HG02943 (cell line): Measurements from ENCODE around the gene KIAA1217.
"Not testable (repeated sequence)": the region's sequence is repeated elsewhere in the genome, so short reads cannot be mapped to it uniquely, and the experiment has no call there.

ENCODE experiments used
- ATAC-seq: cut with Tn5 transposase; IDR thresholded peaks from one replicate; pipeline ENCODE4 v1.9.1; 2021; ENCODE audit warnings: mild to moderate bottlenecking, low read depth, moderate library complexity; ENCODE audit not compliant: unreplicated experiment

KIAA1217 gene

DNA sequence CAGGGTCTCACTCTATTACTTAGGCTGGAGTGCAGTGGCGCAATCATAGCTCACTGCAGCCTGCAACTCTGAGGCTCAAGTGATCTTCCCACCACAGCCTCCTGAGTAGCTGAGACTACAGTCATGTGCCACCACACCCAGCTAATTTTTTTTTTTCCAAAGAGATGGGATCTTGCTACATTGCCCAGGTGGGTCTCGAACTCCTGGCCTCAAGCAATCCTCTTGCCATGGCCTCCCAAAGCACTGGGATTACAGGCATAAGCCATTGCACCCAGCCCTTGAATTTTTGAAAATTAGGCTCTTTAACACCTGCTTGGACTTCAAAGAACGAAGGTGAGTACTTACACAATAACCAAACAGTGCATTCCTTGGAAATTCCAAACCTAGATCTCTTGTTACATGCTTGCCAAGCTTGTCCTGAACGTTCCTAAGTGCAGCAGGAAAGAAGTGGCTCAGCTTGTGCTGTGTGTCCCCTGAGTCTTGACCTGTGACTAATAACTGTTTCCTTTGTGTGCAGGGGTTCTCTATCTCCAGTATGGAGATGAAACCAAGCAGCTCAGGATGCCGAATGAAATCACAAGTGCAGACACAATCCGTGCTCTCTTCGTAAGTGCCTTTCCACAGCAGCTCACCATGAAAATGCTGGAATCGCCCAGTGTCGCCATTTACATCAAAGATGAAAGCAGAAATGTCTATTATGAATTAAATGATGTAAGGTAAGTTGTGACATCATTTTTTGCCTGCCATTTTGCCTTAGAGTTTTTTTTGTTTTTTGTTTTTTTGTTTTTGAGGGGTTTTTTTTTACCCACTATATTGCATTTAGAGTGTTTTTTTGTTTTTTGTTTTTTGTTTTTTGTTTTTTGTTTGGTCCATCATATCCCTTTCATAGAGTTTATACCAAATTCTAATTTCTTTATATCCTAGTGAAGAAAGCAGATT lies 223.8 kb downstream of the KIAA1217 start:
- no peak for ATAC-seq

DNA sequence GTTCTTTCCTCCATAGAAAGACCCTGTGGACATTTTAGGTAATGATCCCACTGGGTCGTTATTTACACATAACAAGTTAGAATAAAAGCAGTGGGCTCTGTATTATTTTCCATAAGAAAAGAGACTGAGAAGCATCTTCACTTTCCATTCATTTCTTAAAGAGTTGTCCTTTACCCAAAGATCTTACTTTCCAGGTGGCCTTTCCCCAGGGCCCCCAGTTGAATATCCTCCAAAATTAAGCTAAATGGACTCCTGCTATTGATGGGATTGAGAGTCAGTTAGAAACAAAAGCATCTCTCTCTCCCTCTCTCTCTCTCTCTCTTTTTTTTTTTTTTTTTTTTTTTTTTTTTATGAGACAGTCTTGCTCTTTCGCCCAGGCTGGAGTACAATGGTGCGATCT lies 224.8 kb downstream of the KIAA1217 start:
- no peak for ATAC-seq

DNA sequence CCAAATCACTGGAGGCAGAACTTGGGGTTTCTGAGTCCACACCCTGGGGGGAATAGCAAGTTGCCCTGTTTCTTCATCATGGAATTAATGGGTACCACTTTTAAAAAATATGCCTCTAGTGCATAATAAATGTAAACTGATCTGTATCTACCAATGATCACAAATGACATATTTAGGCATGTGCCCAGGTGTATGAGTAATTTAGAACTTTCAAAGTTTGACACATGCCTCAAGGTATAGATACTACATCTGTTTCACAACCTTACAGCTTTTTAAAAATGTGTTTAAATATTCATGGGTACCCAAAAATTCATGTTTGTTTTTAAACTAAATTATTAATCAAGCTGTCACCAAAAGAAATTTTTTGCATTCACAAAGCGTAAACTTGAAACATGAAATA lies 226.0 kb downstream of the KIAA1217 start:
- ATAC-seq = no peak

DNA sequence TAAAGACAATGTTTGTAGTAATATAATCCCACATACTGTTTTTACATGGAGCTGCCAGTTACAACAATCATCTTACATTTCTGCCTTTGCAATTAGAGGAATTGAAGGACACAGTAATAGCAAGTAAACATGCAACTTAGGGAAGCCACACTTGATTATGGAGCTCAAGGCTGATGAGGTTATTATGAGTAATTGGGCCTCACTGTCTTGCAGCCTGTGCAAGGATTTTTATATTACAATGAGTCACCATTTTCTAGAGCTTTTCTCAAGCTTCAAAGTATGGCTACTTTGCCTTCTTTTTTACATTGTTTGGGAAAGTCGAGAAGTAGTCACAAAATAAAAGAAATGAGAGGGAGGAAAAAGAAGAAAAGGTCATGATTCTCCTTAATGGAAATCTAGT lies 226.4 kb downstream of the KIAA1217 start:
- no peak for ATAC-seq

DNA sequence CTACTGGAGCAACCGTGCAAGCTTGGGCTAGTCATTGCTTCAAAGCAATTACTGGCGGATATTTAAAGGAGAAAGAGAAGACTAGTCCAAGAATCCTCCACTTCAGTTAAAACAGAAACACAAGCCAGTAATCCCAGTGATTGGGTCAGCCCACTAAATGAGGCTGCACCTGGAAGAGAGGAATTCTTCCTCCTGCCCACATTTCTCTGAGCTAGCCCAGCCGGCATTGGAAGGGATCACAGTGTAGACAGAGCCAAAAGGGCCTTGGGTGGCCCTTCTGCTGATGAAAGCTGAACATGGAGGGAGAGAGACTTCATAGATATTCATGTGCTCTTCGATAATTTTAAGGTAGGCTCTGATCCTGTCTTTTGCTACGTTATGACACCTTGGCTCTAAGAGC lies 228.4 kb downstream of the KIAA1217 start:
- ATAC-seq = no peak

DNA sequence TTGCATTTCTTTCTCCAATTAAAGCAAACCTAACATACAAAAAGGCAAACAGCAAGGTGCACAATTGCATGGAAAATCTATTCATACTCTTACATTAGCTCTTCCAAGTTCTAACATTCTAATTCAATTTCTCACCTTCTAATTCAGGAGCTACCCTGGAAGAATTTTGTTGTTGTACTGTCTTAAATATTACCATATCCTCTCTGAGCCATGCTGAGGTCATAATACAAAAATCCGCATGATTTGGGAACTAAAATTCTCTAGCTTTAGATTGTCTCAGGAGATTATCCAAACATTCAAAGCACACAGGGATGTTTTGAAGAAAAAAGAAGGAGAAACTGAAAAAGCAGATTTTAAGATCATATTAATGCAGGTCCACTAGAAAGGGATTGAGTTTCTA lies 229.9 kb downstream of the KIAA1217 start:
- no peak for ATAC-seq

DNA sequence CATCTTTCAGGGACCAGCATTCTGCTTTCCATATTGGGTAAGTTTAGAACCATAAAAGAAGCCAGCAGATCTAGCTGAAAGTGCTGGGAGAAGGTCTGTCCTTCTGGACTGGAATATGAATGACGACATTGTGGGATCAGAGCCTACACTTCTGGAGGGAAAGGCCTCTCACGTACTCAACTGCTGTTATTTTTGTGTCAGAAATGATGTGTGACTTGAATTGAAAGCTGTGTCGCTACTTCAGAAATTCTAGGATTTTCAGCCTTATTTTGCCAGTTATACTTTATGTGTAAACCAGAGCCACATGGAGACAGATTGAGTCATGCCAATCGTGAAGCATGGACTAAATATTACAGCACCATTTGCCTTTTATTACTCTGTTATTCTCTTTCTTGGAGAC lies 231.0 kb downstream of the KIAA1217 start:
- no peak for ATAC-seq

DNA sequence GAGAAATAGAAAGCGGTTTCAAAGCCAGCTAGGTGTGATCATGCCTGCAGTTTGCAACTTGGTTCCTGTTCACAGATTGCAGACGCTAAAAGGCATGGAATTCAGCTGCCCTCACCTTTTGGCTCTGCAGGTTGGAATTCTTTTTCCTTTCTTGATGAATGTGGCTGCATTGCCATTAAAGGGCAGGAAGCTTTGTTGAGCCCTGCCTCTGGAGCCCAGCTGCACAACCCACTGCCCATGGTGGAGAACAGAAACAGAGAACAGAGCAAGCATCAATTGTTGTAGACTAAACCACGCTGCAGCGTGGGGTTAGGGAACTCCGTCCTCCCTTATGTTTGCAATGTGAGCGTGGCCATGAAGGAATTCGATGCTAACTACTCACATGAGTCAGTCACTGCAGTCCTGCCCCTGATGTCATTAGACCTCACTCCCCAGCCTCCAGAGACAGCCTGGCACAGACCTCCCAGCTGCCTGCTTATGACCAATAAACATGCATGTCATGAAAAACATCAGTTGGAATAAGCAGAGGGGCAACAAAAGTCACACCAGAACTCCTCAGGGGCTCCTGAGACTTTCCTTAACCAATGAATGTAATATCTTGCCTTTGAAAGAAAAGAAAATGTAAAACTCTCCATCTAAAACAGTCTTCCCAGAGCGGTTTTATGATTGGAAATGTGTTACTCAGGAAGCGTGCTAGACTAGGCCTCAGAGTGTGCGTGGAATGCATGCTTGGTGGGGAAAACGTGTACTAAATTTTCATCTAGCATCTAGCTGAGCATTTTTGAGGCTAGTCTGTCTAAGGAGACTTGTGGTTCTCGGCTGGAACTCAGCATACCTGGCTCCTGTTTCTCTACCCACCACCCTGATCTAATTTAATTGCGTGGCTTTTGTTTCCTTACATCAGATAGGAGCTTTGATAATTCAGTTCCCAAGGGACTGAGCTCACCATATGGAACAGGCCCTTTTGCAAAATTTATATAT lies 232.2 kb downstream of the KIAA1217 start:
- ATAC-seq = no peak

DNA sequence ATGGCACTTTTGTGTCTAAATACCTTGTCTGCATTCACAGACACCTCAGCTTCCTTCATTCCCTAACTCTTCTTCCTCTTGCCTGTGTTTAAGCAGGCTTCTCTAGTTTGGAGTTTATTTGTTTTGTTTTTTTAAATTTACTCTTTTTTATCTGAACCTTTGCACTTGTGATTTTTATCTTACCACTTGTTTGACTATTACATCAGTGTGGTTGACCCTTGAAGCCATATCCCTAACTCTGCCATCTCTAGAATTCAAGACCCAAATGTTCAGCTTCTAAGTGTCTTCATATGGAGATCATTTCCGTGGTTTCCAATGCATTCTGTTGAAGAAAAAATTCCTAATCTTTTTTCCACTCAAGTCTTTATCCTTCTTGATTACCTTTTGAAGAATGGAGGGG lies 233.3 kb downstream of the KIAA1217 start:
- no peak for ATAC-seq

DNA sequence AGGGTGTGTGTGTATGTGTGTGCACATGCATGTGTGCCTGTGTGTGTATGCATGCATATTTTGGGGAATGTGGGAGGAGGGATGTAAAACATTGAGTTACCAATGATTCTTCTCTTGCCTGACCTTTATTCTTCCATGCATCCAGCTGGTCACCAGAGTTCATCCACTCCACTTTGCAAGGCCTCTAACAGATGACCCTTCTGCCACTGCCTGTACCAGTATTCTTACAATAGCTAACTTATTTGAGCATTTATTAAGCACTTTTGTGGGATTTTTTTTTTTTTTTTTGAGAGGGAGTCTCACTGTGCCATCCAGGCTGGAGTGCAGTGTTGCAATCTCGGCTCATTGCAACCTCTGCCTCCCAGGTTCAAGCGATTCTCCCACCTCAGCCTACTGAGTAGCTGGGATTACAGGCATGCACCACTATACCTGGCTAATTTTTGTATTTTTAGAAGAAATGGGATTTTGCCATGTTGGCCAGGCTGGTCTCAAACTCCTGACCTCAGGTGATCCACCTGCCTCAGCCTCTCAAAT lies 233.8 kb downstream of the KIAA1217 start:
- not testable (repeated sequence) for ATAC-seq

DNA sequence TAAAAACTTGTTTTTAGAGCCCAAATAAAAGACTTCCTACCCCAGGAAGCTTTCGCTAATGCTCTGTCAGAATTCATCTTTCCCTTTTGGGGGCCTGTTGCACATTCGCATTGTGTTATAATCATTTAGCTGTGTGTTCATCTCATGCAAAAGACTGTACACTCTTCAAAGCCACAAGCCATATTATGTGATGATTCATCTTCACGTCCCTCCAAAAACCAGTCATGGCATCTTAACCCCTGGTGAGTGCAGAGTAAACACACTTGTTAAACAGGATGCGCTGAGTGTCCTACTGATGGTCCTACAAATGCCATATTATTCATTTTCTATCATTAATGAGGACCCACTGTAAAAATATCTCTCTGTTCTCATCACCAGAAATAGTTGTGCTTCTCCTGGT lies 235.4 kb downstream of the KIAA1217 start:
- no peak for ATAC-seq

DNA sequence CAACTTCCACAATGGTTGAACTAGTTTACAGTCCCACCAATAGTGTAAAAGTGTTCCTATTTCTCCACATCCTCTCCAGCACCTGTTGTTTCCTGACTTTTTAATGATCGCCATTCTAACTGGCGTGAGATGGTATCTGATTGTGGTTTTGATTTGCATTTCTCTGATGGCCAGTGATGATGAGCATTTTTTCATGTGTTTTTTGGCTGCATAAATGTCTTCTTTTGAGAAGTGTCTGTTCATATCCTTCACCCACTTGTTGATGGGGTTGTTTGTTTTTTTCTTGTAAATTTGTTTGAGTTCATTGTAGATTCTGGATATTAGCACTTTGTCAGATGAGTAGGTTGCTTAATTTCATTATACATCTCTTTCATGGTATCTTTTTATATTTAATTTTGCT lies 237.0 kb downstream of the KIAA1217 start:
- ATAC-seq = not testable (repeated sequence)

DNA sequence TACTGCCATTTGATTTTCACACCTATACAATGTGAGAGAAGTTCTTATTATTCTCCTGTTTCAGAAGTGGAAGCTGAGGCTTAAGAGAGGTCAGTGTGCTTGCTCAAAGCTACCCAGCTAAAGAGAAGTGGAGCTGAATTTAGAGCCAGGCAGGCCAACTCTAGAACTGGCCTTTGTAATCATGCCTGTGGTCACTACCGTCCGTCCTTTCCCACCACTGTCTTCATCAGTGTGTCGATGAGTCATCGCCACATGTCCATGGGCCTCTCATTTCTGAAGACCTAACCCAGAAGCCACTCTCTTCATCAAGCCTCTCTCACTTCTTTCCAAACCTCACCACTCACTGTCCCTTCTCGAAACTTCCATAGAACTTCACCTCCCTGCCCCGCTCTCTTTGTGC lies 237.8 kb downstream of the KIAA1217 start:
- ATAC-seq = no peak

DNA sequence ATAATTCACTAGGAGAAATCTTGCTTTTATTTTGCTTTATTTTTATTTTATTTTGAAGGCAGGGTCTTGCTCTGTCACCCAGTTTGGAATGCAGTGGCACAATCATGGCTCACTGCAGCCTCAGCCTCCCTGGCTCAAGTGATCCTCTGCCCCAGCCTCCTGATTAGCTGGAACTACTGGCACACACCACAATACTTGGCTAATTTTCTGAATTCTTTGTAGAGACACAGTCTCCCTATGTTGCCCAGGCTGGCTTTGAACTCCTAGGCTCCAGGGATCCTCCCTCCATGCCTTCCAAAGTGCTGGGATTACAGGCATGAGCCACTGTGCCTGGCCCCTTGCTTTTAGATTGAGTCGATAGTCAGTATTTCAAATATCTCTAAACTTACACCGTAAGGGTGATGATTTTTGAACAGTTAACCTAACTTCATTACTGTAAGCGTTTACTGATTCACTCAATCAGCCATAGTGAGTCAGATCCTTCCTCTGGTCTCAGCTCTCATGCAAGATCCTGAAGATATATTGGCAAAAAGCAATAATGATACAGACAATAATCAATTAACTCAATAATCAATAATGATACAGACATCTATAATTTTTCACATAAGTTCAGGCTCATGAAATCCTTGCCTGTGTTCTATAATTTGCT lies 239.5 kb downstream of the KIAA1217 start:
- ATAC-seq = no peak

DNA sequence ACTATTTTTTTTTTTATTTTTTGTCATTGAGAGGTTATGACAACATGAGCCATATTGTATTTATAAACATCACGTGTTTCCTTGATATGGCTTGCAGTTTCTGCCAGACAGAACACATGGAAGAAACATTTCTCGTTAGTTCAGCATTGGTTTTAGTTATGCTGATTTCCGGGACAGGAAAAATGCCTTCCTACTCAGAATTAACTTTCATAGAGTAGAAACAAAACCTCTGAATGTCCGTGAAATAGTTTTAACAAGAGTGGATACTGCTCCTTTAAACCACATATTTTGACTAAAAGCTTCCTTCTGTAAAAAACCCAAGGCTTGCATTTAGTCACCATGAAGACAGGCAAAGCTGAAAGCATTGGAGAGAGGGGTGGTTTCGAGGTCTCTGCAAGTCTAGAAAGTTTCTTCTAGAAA lies 240.4 kb downstream of the KIAA1217 start:
- ATAC-seq = peak; percentile 62

DNA sequence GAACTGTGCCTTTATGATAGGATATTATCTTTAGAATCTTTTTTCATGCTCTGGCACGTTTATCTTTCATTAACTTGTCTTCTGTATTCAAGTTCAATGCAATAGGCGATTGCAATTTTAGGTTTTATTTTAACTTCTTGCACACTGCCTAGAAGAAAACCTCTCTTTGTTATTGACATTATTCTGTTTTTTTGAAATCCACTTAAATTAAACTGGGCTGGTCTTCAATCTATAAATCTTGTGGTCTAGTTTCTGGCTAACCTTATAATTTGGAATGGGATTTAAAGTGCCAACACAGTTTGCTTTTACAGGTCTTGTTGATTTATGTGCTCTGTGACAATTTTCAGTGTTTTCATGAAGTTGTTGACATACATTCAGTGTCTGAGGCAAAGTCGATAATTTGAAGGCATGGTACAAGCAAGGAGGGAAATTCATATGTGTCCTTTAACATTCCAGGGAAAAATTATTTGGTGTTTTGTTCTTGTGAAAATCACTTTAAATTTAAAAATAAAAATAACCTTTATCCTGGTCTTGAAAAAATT lies 240.9 kb downstream of the KIAA1217 start:
- ATAC-seq = no peak

DNA sequence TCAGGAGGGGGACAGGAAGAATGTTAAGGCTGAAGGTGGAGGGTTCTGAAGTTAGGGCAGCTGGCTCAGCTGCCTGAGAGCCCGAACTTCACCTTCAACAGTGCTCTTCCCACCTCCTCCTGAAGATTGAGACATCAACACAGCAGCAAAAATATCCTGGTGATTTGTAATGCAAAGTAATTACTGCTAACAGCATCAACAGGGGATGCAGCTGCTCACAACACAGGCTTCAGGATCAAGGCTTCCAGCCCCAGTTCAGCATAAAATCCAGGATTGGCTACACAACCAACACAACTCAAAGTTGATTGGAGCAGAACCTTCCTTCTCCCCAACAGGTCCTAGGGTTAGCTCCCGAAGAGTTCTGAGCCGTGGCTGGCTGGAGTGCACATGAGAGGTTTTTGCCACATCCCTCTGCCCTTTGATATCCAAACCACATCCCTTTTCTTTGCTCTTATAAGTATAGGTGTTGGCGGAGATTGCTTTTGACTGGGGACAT lies 242.4 kb downstream of the KIAA1217 start:
- ATAC-seq = no peak

DNA sequence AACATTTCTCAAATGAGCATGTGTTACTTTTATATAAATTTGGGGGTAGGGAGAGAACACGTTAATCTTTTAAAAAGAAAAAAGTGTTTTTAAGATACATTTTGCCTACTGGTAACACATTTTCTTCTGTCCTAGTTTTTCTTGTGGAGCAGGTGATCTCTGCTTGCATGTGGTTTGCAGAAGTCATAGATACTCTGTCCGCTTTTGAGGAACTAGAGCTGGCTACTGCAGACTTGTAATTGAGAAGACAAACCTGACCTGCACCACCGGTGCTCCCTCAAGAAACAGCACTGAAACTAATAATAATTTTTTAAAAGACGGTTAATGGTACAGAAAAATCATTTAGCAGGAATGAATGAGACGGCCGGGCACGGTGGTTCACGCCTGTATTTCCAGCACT lies 243.1 kb downstream of the KIAA1217 start:
- no peak for ATAC-seq

DNA sequence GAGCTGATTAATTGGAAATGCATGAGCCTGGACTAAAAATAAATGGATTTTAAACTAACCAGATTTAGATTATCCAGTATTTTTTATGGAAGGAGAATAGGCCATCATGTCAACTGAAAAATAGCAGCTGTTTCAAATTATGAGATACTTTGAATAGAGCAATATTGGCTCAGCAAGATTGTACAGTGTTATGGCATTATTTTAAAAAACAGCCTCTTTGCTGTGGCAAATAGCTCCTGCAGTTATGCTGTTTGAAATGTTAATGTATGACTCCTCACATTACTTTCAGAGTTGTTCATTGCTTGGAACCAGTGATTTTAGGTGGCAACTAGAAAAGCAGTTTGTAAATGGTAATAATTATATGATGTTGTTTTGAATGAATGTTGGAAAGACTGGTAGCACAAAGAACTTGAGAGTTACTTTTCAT lies 244.5 kb downstream of the KIAA1217 start:
- ATAC-seq = no peak

DNA sequence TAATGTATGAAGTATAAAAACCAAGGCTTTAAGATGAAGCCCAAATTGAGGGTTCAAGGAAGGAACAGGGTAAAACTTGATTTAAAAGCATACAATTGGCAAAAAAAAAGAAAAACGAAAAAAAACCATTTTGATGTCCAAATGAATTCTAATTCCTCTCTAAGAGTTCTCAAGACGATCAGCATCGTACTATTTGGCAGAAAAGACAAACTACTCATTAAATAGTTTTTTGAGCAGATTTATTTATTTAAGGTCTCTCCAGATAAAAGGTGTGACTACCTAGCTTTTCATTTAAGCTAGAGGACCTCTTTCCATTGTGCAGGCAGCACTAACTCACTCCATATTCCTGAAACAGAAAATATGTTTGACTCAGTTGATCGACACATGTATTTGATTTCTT lies 245.0 kb downstream of the KIAA1217 start:
- no peak for ATAC-seq
